Adrenal gland (tissue), 12 donors: ENCODE data around the gene PTCHD1. TPM values are rescaled to one million over a fixed set of nuclear protein-coding genes. Genes with fewer than 3 reads are reported as not detected.

ENCODE experiments used
- DNase-seq, 7 donors: peaks; one replicate each; pipeline ENCODE4 v3.0.0-alpha.2; 2019 to 2020
- H3K27ac ChIP-seq, 5 donors: fragments of 200-600 bp; sonication (generic) in 4 of 5; 1 replicate in 3 of 5; 2 replicates in 2 of 5; pipeline versions ENCODE4 v1.5.1 to v1.8.0; 2016 to 2020; ENCODE audit warnings: mild to moderate bottlenecking in 1 of 5
- H3K27me3 ChIP-seq: fragments of 200-600 bp; 2 replicates; pipeline ENCODE4 v1.8.0; 2021
- H3K36me3 ChIP-seq, 2 donors: fragments of 200-600 bp; replicated peaks in 1 of 2; 1 replicate in 1 of 2; 2 replicates in 1 of 2; pipeline versions ENCODE4 v1.5.1 to v1.8.0; 2018 to 2022
- H3K4me1 ChIP-seq, 2 donors: fragments of 200-600 bp; replicated peaks in 1 of 2; 1 replicate in 1 of 2; 2 replicates in 1 of 2; pipeline versions ENCODE4 v1.5.1 to v1.8.0; 2018 to 2021
- H3K4me3 ChIP-seq, 4 donors: fragments of 200-600 bp; sonication (generic) in 3 of 4; one replicate each; pipeline ENCODE4 v1.5.1; 2016 to 2018
- H3K9me3 ChIP-seq, 3 donors: fragments of 200-600 bp; sonication (generic) in 1 of 3; replicated peaks in 1 of 3; 1 replicate in 2 of 3; 2 replicates in 1 of 3; pipeline versions ENCODE4 v1.5.1 to v1.8.0; 2016 to 2021
- POLR2A ChIP-seq, 2 donors: fragments of 450-650 bp; IDR thresholded peaks; one replicate each; pipeline ENCODE4 v1.6.1; 2017; ENCODE audit warnings: antibody characterized with exemption in 2 of 2, mild to moderate bottlenecking in 2 of 2, moderate library complexity in 1 of 2
- WGBS, 4 donors: extraction: QIAGEN DNeasy Blood & Tissue Kit in 2 of 4; methylation state at CpG; one replicate each; pipeline versions ENCODE4 v1.1.5 to v1.1.7; 2013 to 2017; 5-methylcytosine and 5-hydroxymethylcytosine counted together
- intact Hi-C, 2 donors: fragments of 100-400 bp; cut with DNase I; formaldehyde crosslinking; loops; one replicate each; pipeline versions ENCODE4 v1.14.1 to v1.15.0; 2022 to 2023
- polyA plus RNA-seq, 3 donors: library from polyadenylated mRNA; stranded (reverse); fragments of 200-250 nt in 2 of 3; fragments of 350-450 nt in 1 of 3; fragmentation: Illumina TruSeq in 1 of 3; extraction: RNeasy Lipid Tissue Mini Kit (QIAGEN cat#74804) in 1 of 3; gene quantifications; one replicate each; pipeline ENCODE4 v1.2.3, GENCODE V29; 2013 to 2014
- total RNA-seq, 9 donors: library from RNA; depleted of rRNA in 4 of 9; stranded (reverse); fragments of >200 nt in 4 of 9; fragments of 120-200 nt in 1 of 9; fragmentation: NEBNext Ultra II Directional in 1 of 9; extraction: Animal tissue kit (Norgen Biotek cat#: 25700) in 1 of 9; gene quantifications; one replicate each; pipeline versions ENCODE4 v1.1.0 to v1.2.4, GENCODE V29; 2013 to 2023
- TF ChIP-seq, protein P1 (sequence below), 6 experiments: fragments of 450-650 bp in 4 of 6; fragments of 200-600 bp in 2 of 6; sonication (generic) in 1 of 6; IDR thresholded peaks; 1 replicate in 5 of 6; 2 replicates in 1 of 6; pipeline versions ENCODE4 v1.5.1 to v1.8.0; 2016 to 2021; ENCODE audit warnings: antibody characterized with exemption in 6 of 6, mild to moderate bottlenecking in 2 of 6, moderate library complexity in 1 of 6
- donor health status: healthy with polysubstance abuse.
- donor health status: Bipolar disorder and iron deficiency.
- donor health status: DM: yes; HTN: yes; CAD: no.
- donor health status: DM: no; HTN: no; CAD: no.
- donor health status: DM: no; HTN: no; CAD: no.
- donor health status: DM: yes; HTN: yes; CAD: no.

The PTCHD1 gene
- total and polyA plus RNA-seq, 12 donors: 0.07 to 1.7 (median 0.11) TPM; not detected in 5

DNA sequence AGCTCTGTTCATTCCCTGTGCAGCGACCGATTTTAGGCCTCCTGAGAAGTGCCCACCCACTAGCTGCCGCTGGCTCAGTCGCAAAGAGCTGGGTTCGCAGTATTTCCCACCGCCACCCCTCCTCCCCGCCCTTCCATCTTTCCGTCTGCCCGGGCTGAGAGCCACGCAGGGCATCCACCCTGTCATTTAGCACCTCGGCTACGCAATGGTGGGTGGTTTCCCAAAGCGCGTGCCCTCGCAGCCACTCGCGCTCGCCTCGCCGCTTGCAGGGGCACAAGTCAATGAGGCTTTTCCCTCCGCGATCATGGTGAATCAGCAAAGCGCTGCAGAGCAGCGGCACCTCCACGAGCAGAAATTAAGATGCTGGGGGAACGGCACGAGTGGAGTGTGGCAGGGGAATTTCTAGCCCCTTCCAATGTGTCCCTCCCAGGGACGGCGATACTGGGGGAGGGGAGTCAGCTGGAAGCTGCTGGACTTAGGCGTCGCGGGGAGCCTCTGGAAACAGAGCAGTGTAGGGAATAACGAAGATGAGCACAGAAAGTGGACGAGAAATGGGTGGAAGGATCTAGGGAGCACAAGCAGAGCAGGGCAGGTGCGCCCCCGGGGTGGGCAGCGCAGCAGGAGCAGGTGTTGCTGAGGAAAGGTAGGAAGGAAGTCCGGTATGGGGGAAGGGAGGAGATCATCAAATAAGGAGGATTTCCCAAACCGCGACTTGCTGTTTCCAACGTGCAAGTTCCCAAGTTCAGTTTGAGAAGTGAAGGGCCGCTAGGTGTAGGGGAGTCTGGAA lies 2.4 kb upstream of the PTCHD1 start:
- Histone ChIP-seq H3K4me1 (no peaks in the 10 kb centered on the region), H3K9me3 (no peaks in the 10 kb centered on the region), H3K4me3 (no peak overlapping the region), H3K36me3 (no peaks in the 10 kb centered on the region), H3K27ac (no peak overlapping the region), H3K27me3 (peaks cover 42% of the 10 kb centered on the region)
- WGBS, 4 donors: 2 to 25% (median 12%) methylated on average over 19 to 42 of the region's 42 CpGs
- no peak for TF ChIP-seq POLR2A (IDR thresholded peaks at IDR 0.05)
- TF ChIP-seq, protein P1, sequence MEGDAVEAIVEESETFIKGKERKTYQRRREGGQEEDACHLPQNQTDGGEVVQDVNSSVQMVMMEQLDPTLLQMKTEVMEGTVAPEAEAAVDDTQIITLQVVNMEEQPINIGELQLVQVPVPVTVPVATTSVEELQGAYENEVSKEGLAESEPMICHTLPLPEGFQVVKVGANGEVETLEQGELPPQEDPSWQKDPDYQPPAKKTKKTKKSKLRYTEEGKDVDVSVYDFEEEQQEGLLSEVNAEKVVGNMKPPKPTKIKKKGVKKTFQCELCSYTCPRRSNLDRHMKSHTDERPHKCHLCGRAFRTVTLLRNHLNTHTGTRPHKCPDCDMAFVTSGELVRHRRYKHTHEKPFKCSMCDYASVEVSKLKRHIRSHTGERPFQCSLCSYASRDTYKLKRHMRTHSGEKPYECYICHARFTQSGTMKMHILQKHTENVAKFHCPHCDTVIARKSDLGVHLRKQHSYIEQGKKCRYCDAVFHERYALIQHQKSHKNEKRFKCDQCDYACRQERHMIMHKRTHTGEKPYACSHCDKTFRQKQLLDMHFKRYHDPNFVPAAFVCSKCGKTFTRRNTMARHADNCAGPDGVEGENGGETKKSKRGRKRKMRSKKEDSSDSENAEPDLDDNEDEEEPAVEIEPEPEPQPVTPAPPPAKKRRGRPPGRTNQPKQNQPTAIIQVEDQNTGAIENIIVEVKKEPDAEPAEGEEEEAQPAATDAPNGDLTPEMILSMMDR (IDR thresholded peaks at IDR 0.05): no peak
- intact Hi-C loops: no loop called here
- DNase-seq: no peak

DNA sequence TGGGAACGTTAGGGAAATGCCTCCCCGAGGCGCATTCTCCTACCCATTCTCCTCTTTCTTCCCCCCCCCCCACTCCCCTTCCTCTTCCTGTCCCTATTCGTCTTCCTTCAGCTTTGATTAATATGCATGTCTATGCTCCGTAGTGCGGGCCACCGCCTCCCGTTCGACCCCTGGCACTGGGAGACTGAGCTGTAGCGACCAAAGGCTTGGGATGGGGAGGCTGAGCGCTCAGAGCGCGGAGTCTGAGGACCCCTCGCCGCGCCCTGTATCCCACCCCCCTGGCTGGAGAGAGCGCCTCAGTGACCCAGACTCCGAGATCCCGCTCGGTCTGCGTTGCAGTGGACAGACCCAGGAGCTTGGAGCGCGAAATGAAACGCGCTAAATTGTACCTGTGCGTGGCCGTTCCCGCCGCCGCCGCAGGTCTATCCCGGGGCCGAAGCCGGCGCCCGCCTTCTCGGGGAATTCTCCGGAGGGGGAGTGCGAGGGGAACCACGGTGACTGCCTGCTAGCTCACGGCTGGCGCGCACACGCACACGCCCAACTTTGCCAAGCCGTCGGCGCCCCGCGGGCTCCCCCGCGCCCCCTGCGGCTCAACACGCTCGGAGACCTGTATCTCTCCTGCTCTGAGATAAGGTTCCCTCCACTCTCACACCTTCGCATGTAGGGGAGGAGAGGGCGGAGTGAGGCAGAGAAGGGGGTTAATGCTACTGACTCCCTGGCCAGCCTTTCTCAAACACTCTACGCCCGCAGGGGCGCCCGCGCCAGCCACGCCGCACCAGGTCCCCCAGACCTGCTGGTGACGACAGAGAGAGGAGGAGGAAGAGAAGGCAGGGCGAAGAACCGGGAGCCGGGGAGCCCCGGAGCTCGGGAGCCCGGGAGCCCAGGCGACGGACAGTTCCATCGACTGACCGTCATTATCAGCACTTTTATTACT lies 1.5 kb upstream of the PTCHD1 start:
- Histone ChIP-seq H3K4me3 (no peak overlapping the region), H3K9me3 (no peaks in the 10 kb centered on the region), H3K27ac (no peak overlapping the region), H3K27me3 (peaks cover 47% of the 10 kb centered on the region), H3K36me3 (no peaks in the 10 kb centered on the region), H3K4me1 (no peaks in the 10 kb centered on the region)
- intact Hi-C loops: no loop called here
- WGBS, 4 donors: 0 to 37% (median 14%) methylated on average over 15 to 75 of the region's 75 CpGs
- TF ChIP-seq, protein P1 (IDR thresholded peaks at IDR 0.05): no peak
- TF ChIP-seq POLR2A (IDR thresholded peaks at IDR 0.05): no peak
- no peak for DNase-seq

DNA sequence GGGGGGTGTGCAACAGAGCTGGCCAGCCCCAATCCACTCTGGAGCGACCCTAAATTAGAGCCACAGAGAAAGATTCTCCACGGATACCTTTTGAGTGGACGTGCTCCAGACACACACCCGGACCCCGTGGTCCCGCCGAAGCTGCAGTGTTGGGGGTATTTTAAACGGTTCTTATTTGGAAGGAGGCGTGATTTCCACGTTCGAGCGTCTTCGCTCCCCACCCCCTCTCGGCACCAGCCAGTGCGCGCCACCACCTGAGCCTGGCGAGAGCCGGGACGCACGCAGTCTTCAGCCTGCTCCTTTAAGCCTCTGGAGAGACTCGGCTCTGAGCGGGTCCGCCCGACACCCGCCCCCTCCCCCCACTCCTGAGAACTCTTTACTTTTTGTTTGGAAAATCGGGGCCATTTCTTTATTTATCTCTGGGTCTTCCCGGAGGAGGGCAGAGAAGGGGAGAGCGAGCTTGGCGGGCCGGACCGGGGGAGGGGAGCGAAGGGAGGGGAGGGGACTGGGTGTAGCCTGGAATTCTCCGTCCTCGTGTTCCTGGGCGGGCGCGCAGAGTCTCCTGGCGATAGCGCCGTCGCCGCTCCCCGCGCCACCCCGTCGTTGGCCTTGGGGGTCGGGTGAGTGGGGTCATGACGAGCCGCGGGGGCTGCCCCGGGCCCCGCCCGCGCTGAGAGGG lies 668 bp upstream of the PTCHD1 start:
- H3K27ac ChIP-seq: no peak overlapping the region
- intact Hi-C loops: no loop called here

More for the DNA sequence above, 668 bp upstream of the PTCHD1 start:
- TF ChIP-seq POLR2A (IDR thresholded peaks at IDR 0.05): no peak
- TF ChIP-seq, protein P1 (IDR thresholded peaks at IDR 0.05): no peak
- Histone ChIP-seq H3K27me3 (peaks cover 52% of the 10 kb centered on the region), H3K4me1 (no peaks in the 10 kb centered on the region), H3K4me3 (peak overlapping the region in 1 of 4 donors; percentile 9), H3K36me3 (no peaks in the 10 kb centered on the region), H3K9me3 (no peaks in the 10 kb centered on the region)
- DNase-seq: no peak
- 0 to 33% (median 14%) methylated on average over 6 to 54 of the region's 54 CpGs for WGBS, 4 donors
